SH-SY5Y (cell line): ENCODE data around the gene CAMTA1.

Experiments
- GATA2 ChIP-seq: IDR thresholded peaks from 2 replicates; pipeline ENCODE4 v1.6.1; 2011; ENCODE audit warnings: mild to moderate bottlenecking, low read depth, low read length
- GATA3 ChIP-seq: IDR thresholded peaks from 2 replicates; pipeline ENCODE4 v1.6.1; 2011; ENCODE audit warnings: low read depth, mild to moderate bottlenecking, low read length, moderate library complexity

CAMTA1 gene

DNA sequence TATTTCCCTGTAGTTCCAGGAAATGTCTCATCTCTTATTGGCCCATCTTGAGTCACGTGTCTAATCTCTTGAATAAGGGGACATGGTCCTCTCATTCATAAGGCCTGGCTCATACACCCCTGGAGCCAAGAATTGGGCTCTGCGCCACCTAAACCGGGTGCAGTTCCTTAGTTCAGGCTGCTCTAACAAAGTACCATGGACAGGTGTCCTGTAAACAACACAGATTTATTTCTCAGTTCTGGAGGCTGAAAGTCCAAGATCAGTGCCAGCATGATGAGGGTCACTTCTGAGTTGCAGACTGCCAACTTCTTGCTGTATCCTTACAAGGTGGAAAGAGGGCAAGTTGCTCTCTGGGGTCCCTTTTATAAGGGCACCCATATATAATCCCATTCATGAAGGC is 925.6 kb downstream of the CAMTA1 start:
- no peak for TF ChIP-seq GATA3

DNA sequence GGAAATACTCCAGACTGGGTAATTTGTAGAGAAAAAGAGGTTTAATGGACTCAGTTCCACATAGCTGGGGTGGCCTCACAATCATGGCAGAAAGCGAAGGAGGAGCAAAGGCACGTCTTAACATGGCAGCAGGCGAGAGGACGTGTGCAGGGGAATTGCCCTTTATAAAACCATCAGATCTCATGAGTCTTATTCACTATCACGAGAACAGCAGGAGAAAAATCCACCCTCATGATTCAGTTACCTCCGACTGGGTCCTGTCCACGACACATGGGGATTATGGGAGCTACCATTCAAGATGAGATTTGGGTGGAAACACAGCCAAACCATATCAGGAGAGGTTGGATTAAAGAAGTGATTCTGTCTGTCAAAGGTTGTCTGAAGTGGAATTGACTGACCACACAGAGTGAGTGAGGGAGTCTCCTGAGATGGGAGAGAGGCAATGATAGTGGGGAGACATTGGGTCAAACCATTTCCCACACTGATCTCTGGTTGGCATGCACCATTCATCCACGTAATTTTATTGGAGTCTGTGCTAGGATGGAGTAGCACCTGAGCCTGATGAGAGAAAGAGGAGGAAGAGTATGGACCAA is 927.6 kb downstream of the CAMTA1 start:
- TF ChIP-seq GATA2, result no peak
- no peak for TF ChIP-seq GATA3

DNA sequence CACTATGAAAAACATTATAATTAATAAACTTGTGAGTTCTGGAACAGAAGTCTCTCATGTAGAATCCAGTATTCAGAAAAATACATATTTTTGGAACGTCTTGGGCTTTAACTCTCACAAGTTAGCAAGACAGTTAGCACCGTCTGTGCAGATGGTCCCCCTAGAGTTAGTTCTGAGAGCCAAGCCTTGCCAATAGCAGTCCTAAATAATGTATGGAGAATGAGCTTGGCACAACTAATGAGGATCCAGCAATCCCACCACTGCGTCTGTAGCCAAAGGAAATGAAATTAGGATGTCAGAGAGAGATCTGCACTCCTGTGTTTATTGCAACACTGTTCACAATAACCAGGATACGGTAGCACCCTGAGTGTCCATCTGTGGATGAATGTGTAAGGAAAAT is 931.3 kb downstream of the CAMTA1 start:
- TF ChIP-seq GATA2, result no peak
- no peak for TF ChIP-seq GATA3

DNA sequence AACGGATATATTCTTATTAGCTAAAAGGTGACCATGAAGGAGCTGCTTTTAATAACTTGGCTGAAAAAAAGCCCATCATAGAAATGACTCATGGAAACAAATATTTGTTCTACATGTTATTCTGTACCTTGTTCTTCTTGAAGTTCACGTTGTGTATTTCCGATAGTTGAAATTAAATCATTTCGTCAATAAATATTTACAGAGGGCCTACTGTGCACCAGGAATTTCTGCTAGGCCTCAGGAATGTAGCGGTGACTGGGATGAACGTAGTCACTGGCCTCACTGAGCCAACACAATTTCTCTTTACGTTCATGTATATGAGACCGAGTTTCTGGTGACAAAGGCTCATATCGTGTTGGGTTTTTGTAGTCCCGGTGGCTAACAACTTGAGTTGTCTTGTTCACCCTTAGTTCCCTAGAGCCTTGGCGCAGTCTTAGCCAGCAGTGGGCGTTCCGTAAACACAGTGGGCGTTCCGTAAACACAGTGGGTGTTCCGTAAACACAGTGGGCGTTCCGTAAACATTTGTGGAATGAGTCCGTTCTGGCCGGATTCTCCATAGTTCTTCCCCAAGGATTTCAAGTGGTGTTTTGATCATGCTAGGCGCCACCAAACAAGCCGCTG is 932.6 kb downstream of the CAMTA1 start:
- TF ChIP-seq GATA3, result no peak
- TF ChIP-seq GATA2, result no peak

DNA sequence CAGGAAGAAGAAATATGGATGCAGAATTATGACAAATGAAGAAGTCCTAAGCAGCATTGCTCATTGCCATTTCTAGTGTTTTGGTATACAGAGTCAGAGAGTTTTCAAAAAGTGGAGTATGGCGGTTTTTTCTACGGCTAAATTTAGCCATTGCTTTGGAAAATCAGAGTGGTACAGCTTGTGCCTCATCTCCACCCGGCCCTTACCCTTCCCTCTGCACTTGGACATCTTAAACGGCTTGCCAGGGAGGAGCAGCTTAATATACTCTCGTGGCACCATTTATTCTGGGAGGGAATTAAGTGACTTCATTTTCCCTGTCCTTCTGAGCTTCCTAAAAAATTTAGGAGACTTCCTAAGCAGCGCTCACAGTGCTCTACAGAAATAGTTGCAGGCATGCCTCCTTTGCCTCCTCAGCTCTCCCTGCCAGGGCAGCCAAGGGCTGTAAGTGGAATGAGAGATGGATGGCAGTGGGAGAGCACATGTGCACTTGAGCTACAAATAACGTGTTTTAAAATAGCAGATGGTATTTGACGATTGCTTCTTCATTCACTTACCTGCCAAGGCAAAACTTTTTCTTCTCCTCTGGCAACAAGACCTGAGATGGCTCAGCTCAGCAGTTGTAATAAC is 934.3 kb downstream of the CAMTA1 start:
- TF ChIP-seq GATA3, result no peak
- no peak for TF ChIP-seq GATA2

DNA sequence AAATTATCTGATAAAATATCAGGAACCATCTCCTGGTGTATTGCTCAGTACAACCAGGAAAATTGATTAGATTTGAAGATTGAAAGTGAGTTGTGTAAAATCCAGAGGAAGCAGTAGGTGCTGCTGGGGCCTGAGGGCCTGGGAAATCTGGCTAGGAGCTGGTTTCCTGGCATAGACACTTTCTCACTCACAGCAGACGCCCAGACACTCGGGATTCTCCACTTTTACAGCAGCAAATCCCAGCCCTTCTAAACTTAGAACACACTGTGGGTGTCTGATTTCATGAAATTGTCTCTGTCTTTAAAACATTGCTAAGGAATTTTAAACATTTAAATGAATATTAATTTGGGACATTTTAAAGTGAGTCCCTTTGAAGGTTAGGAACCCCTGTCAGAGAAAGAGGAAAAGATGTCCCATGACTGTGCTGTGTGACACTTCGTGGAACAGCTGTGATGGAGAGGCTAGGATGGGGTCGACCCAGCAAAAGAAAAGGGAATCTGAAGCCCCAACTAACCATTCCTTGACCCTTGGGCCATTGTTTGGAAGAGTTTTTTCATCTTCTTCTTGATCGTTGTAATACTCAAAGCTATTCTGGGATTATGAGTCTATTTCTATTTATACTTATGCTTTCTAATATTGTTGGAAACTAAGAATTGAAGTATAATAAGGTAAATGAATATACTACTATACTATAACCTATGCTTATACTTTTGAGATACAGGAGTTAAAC is 936.9 kb downstream of the CAMTA1 start:
- TF ChIP-seq GATA3, result no peak
- no peak for TF ChIP-seq GATA2

DNA sequence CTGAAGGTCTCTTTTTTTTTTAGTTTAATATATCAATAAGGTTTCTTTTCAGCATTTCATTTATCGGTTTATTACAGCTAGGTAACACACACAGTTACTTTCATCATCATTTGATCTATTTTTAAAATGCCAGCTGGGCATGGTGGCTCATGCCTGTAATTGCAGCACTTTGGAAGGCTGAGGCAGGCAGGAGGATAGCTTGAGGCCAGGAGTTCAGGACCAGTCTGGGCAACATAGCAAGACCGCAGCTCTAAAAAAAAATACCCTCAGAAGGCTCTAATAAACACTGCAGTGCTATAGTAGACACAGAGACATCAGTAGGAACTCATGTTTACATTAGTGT is 937.4 kb downstream of the CAMTA1 start:
- no peak for TF ChIP-seq GATA2
- no peak for TF ChIP-seq GATA3

DNA sequence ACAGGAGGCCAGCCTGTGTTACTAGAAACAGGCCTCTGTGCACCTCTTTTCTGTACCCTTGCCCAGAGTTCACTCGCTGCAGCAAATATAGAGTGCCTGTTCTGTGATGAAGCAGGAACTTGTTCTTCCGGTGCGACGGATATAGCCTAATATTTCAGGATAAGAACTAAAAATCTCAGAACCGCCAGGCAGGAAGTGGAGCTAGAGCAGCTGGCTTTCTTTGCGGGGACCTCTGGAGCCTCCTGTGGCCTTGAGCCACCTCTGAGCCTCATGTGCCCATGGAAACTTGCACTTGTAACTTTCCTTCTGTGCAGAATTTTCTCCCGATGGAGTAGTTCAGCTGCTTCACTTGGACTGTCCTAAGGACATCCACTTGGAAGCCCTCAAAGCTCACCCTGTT is 941.4 kb downstream of the CAMTA1 start:
- TF ChIP-seq GATA2, result no peak
- TF ChIP-seq GATA3, result no peak

DNA sequence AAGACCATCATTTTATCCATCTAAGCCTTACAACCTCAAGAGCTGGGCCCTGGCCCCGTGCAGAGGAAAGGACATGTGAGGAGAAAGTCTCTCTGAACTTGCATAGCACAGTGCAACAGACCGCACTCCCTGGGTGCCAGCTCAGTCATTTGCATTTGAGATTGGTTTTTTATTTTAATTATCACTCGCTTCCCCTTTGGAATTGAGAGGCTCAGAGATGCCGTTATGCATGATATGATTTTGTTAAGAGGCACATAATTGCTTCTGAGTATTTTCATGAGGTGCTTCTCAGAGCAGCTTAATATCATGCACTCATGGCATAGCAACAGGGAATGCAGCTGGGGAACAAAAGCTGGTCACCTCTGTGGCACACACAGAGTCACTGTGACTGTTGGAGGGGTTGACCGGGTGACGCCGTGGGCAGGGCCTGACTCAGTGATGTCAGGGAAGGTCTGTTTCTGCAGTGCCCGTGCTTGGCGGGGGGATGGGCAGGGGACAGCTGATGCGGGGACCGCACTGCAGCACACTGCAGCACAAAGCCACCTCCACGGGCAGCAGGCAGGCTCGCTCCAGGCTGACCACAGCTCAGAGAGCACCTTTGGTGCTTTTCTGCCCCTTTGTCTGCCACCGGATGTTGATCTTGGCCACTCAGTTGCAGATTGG is 942.7 kb downstream of the CAMTA1 start:
- TF ChIP-seq GATA2, result no peak
- no peak for TF ChIP-seq GATA3

DNA sequence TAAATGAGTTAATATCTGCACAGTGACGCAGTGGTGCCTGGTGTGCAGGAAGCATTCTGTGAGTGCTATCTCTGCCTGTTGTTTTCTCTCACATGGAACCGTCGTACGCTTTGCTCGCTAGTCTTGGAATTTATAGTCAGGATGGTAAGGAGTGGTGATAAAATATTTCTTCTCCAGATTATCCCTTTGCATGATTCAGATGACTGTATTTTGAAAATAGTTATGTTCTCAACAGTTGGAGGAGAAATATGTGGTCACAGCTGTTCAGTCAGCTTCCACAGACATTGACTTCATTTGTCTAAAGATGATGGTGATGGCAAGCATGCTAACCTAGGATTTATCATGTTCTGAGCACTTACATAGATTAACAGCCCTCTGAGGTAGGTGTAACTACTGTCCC is 944.5 kb downstream of the CAMTA1 start:
- TF ChIP-seq GATA2, result no peak
- no peak for TF ChIP-seq GATA3

DNA sequence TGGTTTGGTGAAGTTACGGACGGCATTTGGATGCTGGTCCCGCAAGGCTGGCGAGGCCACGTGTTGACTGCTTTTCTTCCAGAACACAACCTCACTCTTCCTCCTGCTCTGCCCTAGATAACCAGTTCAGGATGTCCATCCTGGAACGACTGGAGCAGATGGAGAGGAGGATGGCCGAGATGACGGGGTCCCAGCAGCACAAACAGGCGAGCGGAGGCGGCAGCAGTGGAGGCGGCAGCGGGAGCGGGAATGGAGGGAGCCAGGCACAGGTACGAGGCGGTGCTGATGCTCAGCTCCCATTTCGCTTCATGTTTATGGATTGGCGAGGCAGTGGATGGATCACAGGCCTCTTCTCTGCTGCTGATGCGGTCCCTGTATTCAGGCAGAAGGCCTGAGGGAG is 947.1 kb downstream of the CAMTA1 start:
- TF ChIP-seq GATA3 (no peak), GATA2 (no peak)

DNA sequence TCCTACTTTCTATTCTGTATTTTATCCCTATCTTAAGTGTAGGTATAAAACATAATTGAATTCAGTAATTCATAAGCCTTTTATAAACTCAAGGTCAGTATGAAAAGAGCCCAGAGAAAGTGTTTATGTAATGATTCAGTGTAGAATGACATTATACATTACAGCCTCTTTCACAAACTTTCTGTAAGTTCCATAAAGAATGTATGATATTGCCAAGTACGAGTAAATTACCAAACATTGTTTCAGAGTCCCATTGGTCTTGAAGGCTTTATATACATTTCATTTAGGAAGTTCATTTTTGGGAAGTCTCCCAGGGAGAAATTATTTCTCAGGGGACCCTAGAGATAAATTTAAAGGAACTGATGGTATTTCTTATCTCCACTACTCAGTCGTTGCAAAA is 948.0 kb downstream of the CAMTA1 start:
- TF ChIP-seq GATA2 (no peak), GATA3 (no peak)

DNA sequence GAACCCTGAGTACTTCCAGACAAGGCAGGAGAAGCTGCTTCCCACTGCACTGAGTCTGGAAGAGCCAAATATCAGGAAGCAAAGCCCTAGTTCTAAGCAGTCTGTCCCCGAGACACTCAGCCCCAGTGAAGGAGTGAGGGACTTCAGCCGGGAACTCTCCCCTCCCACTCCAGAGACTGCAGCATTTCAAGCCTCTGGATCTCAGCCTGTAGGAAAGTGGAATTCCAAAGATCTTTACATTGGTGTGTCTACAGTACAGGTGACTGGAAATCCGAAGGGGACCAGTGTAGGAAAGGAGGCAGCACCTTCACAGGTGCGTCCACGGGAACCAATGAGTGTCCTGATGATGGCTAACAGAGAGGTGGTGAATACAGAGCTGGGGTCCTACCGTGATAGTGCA is 952.8 kb downstream of the CAMTA1 start:
- TF ChIP-seq GATA2, result no peak
- TF ChIP-seq GATA3, result no peak

DNA sequence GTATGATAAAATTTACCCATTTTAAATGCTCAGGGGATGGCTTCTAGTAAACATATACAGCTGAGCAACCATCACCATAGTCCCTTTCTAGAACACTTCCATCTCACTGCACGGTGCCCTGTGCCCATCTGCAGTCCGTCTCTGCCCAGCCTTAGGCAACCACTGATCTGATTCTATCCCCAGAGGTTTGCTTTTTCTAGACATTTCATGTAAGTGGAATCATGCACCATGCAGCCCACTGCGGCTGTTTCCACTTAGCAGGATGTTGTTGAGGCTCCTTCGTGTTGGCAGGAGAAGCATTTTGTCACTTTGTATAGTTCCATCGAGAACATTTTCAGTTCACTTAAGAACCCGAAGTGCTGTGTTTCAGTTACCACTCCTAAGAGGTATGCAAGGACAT is 958.1 kb downstream of the CAMTA1 start:
- no peak for TF ChIP-seq GATA2
- TF ChIP-seq GATA3, result no peak
